Activated T-helper 1 cell treated with anti-CD3 and anti-CD28 coated beads, Interleukin-2, amount 50 U/mL, for 16 hours (primary cell): ENCODE measurements around the gene MAP1A.

Experiments used
- DNase-seq, 2 donors: peaks; one replicate each; pipeline ENCODE4 v3.0.0-alpha.2; 2020; ENCODE audit warnings: low read depth in 1 of 2, low spot score in 1 of 2

MAP1A gene

DNA sequence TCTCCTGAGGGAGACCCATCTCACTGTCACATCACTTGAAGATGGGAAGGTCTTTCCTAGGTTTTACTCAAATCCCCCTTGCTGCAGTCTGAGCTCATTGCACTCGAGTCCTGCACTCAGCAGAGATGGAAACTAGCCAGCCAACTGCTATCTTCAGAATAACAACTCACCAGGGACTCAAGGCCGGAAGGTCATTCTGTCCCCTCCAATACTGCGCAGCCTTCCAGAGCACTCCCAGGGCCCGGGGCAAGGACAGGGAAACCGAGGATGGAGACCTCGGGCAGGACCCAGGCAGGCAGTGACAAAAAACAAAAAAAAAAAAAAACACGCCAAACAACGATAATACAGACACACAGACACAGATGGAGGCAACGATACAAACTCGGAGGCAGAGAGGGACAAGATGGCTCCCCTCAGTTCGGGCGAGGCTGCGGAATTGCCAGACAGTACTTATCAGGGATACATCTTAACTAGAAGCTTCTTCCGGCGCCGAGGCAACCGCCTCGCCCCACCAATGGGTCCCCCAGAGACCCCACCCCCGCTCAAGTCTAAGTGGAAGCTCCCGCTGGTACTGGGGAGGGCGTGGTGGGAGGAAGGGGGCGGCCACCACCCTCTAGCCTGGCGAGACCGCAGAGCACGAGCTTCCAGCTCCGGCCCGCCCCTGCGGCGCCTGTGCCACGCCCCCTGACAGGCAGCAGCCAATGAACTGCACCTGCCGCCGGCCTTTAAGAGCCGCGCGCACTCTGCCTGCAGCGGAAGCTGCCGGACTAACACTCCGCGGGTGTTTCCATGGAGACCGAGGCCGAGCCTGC lies 7.0 kb upstream of the MAP1A start:
- peak; percentile 90 to 93 for DNase-seq

DNA sequence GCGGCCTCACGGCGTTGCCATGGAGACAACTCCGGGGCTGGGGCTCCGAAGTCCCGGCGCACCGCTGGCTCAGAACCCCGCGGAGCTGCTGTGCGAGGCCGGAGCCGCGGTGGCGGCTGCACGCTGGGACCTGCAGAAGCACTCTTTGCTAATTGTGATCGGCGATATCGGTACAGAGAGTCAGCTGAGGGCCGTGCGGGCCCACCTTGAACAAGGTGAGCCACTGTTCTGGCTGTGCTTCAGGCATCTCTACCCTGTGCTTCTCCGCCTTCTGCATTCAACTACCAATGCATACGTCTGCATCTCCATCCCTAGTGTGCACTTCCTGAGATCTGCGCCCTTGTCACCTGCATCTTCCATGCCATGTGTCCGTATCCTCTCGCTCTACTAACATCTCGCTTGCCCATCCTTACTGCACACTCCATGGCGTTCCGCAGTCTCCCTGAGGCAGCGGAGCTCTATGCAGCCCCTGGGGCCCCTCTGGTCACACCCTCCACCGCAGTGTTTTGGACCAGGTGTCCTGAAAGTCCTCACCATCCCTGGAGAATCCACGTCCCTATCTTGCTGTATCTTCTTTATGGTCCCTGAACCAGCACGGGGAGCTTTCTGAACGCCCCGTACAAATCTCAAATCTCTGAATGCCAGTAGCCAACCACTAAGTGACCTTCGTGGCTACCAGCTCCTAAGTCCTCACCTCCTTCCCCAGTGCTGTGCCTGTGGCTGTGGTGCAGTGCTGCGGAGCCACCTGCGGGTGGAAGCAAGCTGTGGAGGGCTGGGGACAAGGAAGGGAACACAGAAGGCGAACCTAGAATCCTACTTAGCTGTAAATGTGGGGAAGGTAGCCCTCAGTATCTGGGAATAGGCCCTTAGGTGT lies 6.2 kb upstream of the MAP1A start:
- no peak for DNase-seq

DNA sequence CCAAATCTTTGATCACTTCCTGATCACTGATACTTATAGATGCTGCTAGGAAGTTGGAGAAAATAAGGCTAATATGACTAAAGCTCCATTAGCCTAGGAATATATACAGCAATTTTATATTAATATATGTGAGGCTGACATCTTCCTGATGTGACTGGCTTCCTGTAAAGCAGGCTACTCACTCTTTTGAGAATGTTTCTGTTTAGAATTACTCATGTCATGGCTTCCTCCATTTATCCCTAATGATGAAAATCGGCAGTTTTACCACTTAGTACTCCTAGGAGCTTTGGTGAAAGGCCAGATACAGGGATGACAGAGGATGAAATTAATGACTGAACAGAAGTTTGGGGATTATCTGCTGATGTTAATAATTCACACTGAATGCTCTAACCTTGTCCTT lies 3.9 kb upstream of the MAP1A start:
- no peak for DNase-seq

DNA sequence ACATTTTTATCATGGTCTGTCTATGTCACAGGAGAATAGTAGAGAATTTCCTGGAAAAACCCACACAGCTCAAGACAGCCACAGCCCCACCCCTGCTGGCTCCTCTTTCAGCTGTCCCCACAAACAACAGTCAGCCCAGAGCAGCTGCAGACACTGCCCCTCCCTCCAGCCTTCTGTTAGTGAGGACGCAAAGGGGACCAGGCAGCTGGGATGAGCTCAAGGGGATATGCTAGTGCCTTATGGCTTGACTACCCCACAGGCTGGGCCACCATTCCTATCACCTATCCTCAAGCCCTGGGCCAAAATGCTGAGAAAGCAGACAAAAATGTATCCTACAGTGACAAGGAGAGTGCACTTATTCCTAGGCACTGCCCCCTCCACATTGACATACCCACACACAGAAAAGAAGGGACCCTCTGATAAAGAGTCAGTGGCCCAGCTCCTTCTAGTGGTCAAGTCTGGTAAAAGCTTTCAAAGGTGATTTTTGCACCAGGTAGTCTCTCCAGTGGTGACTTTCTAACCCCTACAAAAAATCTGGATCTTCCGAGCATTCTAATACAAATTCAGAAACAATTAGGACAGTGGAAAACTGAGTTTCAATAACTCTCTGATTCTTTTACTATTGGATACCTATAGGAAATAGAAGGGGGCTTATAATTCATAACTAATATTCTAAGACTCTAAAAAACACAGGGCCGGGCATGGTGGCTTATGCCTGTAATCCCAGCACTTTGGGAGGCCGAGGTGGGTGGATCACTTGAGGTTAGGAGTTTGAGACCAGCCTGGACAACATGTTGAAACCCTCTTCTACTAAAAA lies 3.0 kb upstream of the MAP1A start:
- no peak for DNase-seq

DNA sequence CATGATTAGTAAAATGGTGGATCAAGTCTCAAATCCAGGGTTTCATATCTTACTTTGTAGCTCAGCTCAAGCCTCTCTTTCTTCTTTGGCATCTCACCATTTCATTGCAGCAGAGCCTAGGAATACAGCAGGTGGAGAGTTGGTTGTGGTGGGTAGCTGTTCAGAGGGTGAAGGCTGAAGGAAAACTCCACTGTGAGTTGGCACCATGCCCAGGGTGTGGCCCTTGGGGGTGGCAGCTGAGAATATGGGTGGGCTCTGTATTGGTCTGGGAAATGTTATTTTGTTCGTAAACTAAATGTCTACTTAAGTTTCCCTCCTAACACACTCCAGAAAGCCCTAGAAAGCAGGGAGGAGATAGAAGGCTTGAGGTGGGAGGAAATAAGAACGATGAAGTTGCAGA lies 1.7 kb upstream of the MAP1A start:
- no peak for DNase-seq

DNA sequence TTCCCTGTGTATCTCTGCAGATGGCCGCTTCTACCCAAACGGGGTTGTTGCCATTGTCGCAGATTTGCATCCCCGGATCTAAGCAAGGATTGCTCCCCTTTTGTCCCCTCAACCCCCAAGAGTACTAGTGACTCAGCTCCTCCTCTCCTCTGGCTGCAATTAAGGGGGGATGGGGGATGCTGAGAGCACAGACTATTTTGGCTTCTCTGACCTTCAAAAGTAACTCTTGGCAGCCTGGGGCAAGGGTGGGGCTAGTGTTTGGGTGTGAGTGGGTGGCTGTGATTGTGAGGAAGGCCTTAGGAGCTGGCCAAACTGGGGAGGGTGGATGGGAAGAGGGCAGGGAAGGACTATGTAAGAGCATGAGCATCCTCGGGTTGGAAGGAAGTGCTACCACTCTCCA lies 1.2 kb upstream of the MAP1A start:
- no peak for DNase-seq

DNA sequence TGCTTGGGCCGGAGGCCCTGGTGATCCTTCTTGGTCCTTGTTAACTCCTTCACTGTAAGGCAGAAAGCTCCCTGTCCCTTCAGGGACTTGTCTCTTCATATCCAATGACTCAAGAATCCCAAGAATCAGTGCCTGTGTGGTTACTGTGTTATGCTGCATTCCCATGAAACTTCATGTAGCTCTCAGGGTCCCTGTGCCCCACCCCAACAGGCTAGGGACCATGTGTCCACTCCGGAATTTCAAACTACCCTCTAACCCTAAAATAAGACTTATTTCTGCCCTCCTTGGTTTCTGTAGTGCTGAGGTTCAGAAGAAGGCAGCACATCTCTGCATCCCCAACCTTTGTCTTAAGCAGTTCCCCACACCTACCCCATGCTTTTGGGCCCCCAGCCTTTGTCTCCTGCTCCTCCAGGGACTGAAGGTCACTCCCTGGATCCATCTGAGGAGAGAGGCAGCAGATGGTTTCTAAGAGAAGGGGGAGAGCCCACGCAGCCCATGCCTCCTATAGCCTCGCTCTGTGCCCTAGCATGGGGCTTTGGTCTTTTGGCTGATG lies 531 bp upstream of the MAP1A start:
- no peak for DNase-seq

DNA sequence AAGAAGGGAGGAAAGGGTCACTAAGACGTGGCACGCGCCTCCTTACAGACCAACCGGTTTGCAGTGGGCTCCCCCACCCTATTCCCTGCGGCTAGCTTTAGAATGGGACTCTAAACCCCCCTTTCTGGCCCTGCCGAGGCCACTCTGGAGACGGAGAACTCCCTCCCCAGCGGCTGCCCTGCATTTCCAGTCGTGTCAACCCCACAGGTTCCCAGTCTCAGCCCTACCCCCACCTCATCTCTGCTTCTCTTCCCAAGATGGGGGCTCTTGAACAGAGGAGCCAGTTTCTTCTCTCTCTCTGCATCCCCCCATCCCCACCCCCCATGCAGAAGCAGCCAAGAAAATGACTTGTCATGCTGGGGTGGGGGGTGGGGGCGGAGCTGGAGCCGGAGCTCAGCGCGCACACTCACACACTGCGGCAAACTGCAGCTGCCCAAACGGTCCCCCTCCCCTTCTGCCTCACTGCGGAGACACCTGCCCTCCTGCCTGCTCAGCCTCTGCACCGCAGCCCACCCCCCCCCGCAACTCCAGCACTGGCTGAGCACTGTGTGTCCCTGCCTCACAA lies 871 bp downstream of the MAP1A start:
- DNase-seq, result no peak

DNA sequence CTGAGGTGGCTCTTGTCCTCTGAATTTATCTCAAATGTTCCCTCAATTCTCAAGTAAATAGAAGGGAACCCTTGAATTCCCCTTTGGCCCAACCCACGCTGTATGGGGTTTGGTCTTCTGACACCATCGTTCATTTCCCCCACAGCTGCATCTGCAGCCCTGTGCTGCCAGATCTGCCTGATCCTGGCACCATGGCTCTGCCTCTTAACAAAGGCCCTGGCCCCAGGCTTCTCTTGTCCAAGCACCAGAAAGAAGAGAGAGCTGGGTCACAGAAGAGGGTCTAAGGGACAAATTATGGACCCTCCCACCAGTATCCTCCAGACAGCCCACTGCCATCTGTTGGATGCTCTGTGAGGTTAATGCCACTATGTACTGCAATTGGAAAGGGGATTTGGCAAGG lies 1.8 kb downstream of the MAP1A start:
- DNase-seq, result no peak

DNA sequence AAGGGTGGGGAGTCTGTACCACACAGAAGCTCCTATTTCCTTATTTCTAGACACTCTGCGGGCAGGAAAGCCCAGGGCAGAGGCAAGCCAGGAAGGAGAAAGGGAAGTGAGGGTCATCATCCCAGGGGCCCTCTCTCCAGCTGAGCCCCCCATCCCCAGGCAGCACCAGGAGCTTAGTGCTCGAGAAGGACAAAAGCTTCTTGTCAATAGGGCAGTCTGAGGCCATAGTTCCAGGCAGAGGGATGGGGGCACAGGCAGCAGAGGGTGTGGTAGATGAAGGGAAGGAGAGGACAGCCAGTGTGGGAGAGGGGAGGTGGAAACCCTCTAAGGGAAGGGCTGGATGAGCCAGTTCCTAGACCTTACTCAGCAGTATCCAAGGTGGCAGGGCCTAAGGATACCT lies 2.7 kb downstream of the MAP1A start:
- DNase-seq, result no peak

DNA sequence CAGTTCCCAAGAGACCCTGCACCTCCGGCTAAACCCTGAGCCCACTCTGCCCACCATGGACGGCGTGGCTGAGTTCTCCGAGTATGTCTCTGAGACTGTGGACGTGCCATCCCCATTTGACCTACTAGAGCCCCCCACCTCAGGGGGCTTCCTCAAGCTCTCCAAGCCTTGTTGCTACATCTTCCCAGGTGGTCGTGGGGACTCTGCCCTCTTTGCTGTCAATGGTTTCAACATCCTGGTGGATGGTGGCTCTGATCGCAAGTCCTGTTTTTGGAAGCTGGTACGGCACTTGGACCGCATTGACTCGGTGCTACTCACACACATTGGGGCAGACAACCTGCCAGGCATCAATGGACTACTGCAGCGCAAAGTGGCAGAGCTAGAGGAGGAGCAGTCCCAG lies 4.0 kb downstream of the MAP1A start:
- no peak for DNase-seq

DNA sequence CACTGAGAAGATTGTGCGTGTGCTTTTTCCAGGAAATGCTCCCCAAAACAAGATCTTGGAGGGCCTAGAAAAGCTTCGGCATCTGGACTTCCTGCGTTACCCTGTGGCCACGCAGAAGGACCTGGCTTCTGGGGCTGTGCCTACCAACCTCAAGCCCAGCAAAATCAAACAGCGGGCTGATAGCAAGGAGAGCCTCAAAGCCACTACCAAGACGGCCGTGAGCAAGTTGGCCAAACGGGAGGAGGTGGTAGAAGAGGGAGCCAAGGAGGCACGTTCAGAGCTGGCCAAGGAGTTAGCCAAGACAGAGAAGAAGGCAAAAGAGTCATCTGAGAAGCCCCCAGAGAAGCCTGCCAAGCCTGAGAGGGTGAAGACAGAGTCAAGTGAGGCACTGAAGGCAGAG lies 4.8 kb downstream of the MAP1A start:
- no peak for DNase-seq

DNA sequence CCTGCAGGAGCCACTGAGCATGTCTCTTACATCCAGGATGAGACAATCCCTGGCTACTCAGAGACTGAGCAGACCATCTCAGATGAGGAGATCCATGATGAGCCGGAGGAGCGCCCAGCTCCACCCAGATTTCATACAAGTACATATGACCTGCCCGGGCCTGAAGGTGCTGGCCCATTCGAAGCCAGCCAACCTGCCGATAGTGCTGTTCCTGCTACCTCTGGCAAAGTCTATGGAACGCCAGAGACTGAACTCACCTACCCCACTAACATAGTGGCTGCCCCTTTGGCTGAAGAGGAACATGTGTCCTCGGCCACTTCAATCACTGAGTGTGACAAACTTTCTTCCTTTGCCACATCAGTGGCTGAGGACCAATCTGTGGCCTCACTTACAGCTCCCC lies 6.2 kb downstream of the MAP1A start:
- DNase-seq, result no peak

DNA sequence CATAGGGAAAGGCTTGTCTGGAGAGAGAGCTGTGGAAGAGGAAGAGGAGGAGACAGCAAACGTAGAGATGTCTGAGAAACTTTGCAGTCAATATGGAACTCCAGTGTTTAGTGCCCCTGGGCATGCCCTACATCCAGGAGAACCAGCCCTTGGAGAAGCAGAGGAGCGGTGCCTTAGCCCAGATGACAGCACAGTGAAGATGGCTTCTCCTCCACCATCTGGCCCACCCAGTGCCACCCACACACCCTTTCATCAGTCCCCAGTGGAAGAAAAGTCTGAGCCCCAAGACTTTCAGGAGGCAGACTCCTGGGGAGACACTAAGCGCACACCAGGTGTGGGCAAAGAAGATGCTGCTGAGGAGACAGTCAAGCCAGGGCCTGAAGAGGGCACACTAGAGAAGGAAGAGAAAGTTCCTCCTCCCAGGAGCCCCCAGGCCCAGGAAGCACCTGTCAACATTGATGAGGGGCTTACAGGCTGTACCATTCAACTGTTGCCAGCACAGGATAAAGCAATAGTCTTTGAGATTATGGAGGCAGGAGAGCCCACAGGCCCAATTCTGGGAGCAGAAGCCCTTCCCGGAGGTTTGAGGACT lies 6.9 kb downstream of the MAP1A start:
- DNase-seq, result no peak

DNA sequence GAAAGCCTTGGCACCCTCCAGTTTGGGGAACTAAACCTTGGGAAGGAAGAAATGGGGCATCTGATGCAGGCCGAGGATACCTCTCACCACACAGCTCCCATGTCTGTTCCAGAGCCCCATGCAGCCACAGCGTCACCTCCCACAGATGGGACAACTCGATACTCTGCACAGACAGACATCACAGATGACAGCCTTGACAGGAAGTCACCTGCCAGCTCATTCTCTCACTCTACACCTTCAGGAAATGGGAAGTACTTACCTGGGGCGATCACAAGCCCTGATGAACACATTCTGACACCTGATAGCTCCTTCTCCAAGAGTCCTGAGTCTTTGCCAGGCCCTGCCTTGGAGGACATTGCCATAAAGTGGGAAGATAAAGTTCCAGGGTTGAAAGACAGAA lies 7.7 kb downstream of the MAP1A start:
- no peak for DNase-seq

DNA sequence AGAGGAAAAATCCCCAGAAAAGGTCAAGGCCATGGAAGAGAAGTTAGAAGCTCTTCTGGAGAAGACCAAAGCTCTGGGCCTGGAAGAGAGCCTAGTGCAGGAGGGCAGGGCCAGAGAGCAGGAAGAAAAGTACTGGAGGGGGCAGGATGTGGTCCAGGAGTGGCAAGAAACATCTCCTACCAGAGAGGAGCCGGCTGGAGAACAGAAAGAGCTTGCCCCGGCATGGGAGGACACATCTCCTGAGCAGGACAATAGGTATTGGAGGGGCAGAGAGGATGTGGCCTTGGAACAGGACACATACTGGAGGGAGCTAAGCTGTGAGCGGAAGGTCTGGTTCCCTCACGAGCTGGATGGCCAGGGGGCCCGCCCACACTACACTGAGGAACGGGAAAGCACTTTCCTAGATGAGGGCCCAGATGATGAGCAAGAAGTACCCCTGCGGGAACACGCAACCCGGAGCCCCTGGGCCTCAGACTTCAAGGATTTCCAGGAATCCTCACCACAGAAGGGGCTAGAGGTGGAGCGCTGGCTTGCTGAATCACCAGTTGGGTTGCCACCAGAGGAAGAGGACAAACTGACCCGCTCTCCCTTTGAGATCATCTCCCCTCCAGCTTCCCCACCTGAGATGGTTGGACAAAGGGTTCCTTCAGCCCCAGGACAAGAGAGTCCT lies 9.0 kb downstream of the MAP1A start:
- no peak for DNase-seq

DNA sequence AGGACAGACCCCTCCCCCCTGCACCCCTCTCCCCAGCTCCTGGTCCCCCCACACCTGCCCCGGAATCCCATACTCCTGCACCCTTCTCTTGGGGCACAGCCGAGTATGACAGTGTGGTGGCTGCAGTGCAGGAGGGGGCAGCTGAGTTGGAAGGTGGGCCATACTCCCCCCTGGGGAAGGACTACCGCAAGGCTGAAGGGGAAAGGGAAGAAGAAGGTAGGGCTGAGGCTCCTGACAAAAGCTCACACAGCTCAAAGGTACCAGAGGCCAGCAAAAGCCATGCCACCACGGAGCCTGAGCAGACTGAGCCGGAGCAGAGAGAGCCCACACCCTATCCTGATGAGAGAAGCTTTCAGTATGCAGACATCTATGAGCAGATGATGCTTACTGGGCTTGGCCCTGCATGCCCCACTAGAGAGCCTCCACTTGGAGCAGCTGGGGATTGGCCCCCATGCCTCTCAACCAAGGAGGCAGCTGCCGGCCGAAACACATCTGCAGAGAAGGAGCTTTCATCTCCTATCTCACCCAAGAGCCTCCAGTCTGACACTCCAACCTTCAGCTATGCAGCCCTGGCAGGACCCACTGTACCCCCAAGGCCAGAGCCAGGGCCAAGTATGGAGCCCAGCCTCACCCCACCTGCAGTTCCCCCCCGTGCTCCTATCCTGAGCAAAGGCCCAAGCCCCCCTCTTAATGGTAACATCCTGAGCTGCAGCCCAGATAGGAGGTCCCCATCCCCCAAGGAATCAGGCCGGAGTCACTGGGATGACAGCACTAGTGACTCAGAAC lies 9.8 kb downstream of the MAP1A start:
- DNase-seq, result no peak

DNA sequence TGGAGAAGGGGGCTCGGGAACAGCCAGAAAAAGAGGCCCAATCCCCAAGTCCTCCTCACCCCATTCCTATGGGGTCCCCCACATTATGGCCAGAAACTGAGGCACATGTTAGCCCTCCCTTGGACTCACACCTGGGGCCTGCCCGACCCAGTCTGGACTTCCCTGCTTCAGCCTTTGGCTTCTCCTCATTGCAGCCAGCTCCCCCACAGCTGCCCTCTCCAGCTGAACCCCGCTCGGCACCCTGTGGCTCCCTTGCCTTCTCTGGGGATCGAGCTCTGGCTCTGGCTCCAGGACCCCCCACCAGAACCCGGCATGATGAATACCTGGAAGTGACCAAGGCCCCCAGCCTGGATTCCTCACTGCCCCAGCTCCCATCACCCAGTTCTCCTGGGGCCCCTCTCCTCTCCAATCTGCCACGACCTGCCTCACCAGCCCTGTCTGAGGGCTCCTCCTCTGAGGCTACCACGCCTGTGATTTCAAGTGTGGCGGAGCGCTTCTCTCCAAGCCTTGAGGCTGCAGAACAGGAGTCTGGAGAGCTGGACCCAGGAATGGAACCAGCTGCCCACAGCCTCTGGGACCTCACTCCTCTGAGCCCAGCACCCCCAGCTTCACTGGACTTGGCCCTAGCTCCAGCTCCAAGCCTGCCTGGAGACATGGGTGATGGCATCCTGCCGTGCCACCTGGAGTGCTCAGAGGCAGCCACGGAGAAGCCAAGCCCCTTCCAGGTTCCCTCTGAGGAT lies 10.6 kb downstream of the MAP1A start:
- DNase-seq, result no peak
